HL-60 (cell line): ENCODE results near the gene ADAMTSL3.

Experiments
- TF ChIP-seq, protein P1 (sequence below): IDR thresholded peaks from one replicate; pipeline ENCODE4 v1.5.1; 2011; ENCODE audit warnings: low read length, control low read depth, inconsistent platforms; ENCODE audit not compliant: insufficient read depth
- TF ChIP-seq, protein P2 (sequence below): IDR thresholded peaks from 2 replicates; pipeline ENCODE4 v1.6.1; 2012; ENCODE audit warnings: low read depth; ENCODE audit not compliant: insufficient replicate concordance

DNA sequence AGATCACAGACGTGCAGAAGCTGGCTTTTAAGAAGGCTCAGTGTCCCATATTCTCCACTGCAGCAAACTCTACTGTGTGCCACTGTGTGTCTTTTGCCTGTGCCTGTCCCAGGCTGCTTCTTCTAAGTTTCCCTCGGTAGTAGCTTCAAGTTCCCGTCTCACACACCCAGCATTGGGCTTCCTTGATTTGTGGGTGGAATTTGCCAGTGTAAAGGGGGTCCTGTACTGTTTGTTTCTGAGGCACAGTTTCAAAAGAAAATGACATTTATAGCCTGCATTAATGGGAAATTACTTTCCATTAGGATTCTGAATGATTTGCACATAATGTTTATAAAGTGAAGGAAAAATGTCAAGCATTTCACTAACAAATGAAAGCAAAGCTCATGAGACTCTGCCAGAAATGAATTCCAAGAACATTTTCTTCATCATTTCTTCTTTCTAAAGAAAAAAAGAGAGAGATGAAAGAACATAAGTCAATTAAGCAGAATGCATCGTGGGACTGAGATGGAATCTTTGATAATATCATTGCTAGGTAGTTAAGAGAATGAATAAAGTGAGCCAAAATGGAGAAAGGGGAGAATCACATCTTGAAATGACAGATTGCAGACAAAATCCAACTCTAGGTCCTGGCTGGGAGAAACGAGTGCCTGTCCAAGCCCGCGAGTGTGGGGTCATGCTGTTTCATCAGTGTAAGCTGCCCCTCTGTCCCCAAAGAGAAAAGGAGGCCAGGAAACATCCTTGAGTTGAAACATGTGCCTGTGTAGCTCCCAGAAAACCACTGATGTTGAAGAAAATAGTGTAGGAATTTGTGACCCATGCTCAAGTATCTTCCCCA, 48.6 kb upstream of the ADAMTSL3 start:
- TF ChIP-seq, protein P1, sequence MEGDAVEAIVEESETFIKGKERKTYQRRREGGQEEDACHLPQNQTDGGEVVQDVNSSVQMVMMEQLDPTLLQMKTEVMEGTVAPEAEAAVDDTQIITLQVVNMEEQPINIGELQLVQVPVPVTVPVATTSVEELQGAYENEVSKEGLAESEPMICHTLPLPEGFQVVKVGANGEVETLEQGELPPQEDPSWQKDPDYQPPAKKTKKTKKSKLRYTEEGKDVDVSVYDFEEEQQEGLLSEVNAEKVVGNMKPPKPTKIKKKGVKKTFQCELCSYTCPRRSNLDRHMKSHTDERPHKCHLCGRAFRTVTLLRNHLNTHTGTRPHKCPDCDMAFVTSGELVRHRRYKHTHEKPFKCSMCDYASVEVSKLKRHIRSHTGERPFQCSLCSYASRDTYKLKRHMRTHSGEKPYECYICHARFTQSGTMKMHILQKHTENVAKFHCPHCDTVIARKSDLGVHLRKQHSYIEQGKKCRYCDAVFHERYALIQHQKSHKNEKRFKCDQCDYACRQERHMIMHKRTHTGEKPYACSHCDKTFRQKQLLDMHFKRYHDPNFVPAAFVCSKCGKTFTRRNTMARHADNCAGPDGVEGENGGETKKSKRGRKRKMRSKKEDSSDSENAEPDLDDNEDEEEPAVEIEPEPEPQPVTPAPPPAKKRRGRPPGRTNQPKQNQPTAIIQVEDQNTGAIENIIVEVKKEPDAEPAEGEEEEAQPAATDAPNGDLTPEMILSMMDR = no peak
- TF ChIP-seq, protein P2, sequence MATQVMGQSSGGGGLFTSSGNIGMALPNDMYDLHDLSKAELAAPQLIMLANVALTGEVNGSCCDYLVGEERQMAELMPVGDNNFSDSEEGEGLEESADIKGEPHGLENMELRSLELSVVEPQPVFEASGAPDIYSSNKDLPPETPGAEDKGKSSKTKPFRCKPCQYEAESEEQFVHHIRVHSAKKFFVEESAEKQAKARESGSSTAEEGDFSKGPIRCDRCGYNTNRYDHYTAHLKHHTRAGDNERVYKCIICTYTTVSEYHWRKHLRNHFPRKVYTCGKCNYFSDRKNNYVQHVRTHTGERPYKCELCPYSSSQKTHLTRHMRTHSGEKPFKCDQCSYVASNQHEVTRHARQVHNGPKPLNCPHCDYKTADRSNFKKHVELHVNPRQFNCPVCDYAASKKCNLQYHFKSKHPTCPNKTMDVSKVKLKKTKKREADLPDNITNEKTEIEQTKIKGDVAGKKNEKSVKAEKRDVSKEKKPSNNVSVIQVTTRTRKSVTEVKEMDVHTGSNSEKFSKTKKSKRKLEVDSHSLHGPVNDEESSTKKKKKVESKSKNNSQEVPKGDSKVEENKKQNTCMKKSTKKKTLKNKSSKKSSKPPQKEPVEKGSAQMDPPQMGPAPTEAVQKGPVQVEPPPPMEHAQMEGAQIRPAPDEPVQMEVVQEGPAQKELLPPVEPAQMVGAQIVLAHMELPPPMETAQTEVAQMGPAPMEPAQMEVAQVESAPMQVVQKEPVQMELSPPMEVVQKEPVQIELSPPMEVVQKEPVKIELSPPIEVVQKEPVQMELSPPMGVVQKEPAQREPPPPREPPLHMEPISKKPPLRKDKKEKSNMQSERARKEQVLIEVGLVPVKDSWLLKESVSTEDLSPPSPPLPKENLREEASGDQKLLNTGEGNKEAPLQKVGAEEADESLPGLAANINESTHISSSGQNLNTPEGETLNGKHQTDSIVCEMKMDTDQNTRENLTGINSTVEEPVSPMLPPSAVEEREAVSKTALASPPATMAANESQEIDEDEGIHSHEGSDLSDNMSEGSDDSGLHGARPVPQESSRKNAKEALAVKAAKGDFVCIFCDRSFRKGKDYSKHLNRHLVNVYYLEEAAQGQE = no peak
